ENCODE data around the gene WDR47.

WDR47 gene

GRCh38 chr1:109067883-109068282 is 26.0 kb upstream of the WDR47 start:
- Histone ChIP-seq H3K4me3 (ENCODE audit: low read length, poor library complexity, severe bottlenecking) (no peak overlapping the region), H4K20me1 (ENCODE audit: insufficient read depth, low read length, poor library complexity, severe bottlenecking) (peaks cover 4% of the 10 kb centered on the region), H3K9me3 (ENCODE audit: insufficient read depth, low read depth, low read length) (no peaks in the 10 kb centered on the region), H3K9ac (ENCODE audit: low read depth, low read length, poor library complexity, severe bottlenecking) (no peak overlapping the region), H3K9me2 (replicated peaks; ENCODE audit: low read depth, low read length) (no peaks in the 10 kb centered on the region), H2AFZ (ENCODE audit: low read length) (no peak overlapping the region), H3K36me3 (ENCODE audit: insufficient read depth, low read length) (peaks cover 4% of the 10 kb centered on the region; the same call in 1 of the 2 replicates), H3K79me2 (ENCODE audit: insufficient read depth, low read length) (no peaks in the 10 kb centered on the region), H3K4me1 (ENCODE audit: insufficient read depth, low read length, poor library complexity, severe bottlenecking) (no peaks in the 10 kb centered on the region), H3F3A (ENCODE audit: low read depth) (no peaks in the 10 kb centered on the region), H3K27me3 (ENCODE audit: insufficient read depth, low read length, poor library complexity, severe bottlenecking) (no peaks in the 10 kb centered on the region), H3K4me2 (ENCODE audit: low read depth, low read length, poor library complexity, severe bottlenecking) (no peak overlapping the region)
- no peak for TF ChIP-seq CTCF (conservative IDR thresholded peaks at IDR 0.05; ENCODE audit: low read length)
- TF ChIP-seq EZH2phosphoT487 (IDR thresholded peaks at IDR 0.05; ENCODE audit: borderline replicate concordance) = no peak

DNA sequence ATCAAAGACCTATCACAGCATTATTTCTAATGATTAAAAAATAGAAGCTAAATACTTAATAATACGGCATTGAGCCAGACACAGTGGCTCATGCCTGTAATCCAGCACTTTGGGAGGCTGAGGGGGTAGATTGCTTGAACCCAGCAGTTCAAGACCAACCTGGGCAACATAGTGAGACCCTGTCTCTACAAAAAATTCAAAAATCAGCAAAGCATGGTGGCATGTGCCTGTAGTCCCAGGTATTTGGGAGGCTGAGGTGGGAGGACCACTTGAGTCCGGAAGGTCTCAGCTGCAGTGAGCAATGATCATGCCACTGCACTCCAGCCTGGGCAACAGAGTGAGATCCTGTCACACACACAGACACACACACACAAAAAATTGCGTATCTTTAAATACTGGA is 23.2 kb upstream of the WDR47 start:
- H3K9me2 ChIP-seq (replicated peaks; ENCODE audit: low read depth, low read length) = no peaks in the 10 kb centered on the region
- no peaks in the 10 kb centered on the region for H3K9me3 ChIP-seq (ENCODE audit: insufficient read depth, low read depth, low read length)
- H2AFZ ChIP-seq (ENCODE audit: low read length) = no peak overlapping the region
- H4K20me1 ChIP-seq (ENCODE audit: insufficient read depth, low read length, poor library complexity, severe bottlenecking) = peaks cover 4% of the 10 kb centered on the region
- no peaks in the 10 kb centered on the region for H3K27me3 ChIP-seq (ENCODE audit: insufficient read depth, low read length, poor library complexity, severe bottlenecking)
- H3K4me1 ChIP-seq (ENCODE audit: insufficient read depth, low read length, poor library complexity, severe bottlenecking) = no peaks in the 10 kb centered on the region
- H3K79me2 ChIP-seq (ENCODE audit: insufficient read depth, low read length) = no peaks in the 10 kb centered on the region
- no peak for TF ChIP-seq CTCF (conservative IDR thresholded peaks at IDR 0.05; ENCODE audit: low read length)
- no peak for TF ChIP-seq EZH2phosphoT487 (IDR thresholded peaks at IDR 0.05; ENCODE audit: borderline replicate concordance)
- H3F3A ChIP-seq (ENCODE audit: low read depth) = no peaks in the 10 kb centered on the region
- peaks cover 4% of the 10 kb centered on the region; the same call in 1 of the 2 replicates for H3K36me3 ChIP-seq (ENCODE audit: insufficient read depth, low read length)
- H3K4me3 ChIP-seq (ENCODE audit: low read length, poor library complexity, severe bottlenecking) = no peak overlapping the region
- no peak overlapping the region for H3K9ac ChIP-seq (ENCODE audit: low read depth, low read length, poor library complexity, severe bottlenecking)
- H3K4me2 ChIP-seq (ENCODE audit: low read depth, low read length, poor library complexity, severe bottlenecking) = no peak overlapping the region

DNA sequence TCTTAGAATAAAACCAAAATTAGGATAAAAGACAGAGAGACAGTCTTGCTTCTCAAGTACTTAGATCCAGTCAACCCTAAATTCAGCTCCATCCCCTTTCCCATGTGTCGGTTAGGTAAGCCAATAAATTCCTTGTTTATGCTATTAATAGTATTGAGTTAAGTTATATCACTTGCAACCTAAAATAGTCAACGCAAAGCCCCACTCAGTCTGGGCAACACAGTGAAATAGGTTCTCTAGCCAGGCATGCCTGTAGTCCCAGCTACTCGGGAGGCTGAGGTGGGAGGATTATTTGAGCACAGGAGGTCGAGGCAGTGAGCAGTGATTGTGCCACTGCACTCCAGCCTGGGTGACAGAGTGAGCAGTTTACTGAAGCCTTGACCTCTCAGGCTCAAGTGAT is 19.3 kb upstream of the WDR47 start:
- TF ChIP-seq EZH2phosphoT487 (IDR thresholded peaks at IDR 0.05; ENCODE audit: borderline replicate concordance) (no peak), CTCF (conservative IDR thresholded peaks at IDR 0.05; ENCODE audit: low read length) (no peak)
- H3K36me3 ChIP-seq (ENCODE audit: insufficient read depth, low read length) = peaks cover 4% of the 10 kb centered on the region; the same call in 1 of the 2 replicates

More for the DNA sequence above, 19.3 kb upstream of the WDR47 start:
- no peaks in the 10 kb centered on the region for H4K20me1 ChIP-seq (ENCODE audit: insufficient read depth, low read length, poor library complexity, severe bottlenecking)
- H3K27me3 ChIP-seq (ENCODE audit: insufficient read depth, low read length, poor library complexity, severe bottlenecking) = no peaks in the 10 kb centered on the region
- H3K4me2 ChIP-seq (ENCODE audit: low read depth, low read length, poor library complexity, severe bottlenecking) = no peak overlapping the region
- H3F3A ChIP-seq (ENCODE audit: low read depth) = no peaks in the 10 kb centered on the region
- no peaks in the 10 kb centered on the region for H3K9me3 ChIP-seq (ENCODE audit: insufficient read depth, low read depth, low read length)
- no peaks in the 10 kb centered on the region for H3K79me2 ChIP-seq (ENCODE audit: insufficient read depth, low read length)
- no peak overlapping the region for H2AFZ ChIP-seq (ENCODE audit: low read length)
- H3K9me2 ChIP-seq (replicated peaks; ENCODE audit: low read depth, low read length) = no peaks in the 10 kb centered on the region
- no peaks in the 10 kb centered on the region for H3K4me1 ChIP-seq (ENCODE audit: insufficient read depth, low read length, poor library complexity, severe bottlenecking)
- H3K4me3 ChIP-seq (ENCODE audit: low read length, poor library complexity, severe bottlenecking) = no peak overlapping the region
- H3K9ac ChIP-seq (ENCODE audit: low read depth, low read length, poor library complexity, severe bottlenecking) = no peak overlapping the region

Measured in Loucy (cell line).